H1 (cell line): ENCODE data around the gene TGM6. TPM values are rescaled to one million over a fixed set of nuclear protein-coding genes. Genes with fewer than 3 reads are reported as not detected.

Source experiments
- CBX8 ChIP-seq: fragments of 300-800, 300-1000 bp; sonication (generic); IDR thresholded peaks from 2 replicates; pipeline ENCODE4 v1.7.1; 2016; ENCODE audit warnings: low read depth, low read length, borderline replicate concordance
- CHD1 ChIP-seq: IDR thresholded peaks from 2 replicates; pipeline ENCODE4 v1.6.1; 2012; ENCODE audit warnings: low read depth, low read length, improper control_type of control experiment
- FOSL1 ChIP-seq: IDR thresholded peaks from 2 replicates; pipeline ENCODE4 v1.6.1; 2011; ENCODE audit warnings: mild to moderate bottlenecking, low read depth, low read length, moderate library complexity; ENCODE audit not compliant: insufficient read depth
- GTF2F1 ChIP-seq: IDR thresholded peaks from 2 replicates; pipeline ENCODE4 v1.6.1; 2012; ENCODE audit warnings: low read depth, low read length, improper control_type of control experiment, borderline replicate concordance
- HDAC6 ChIP-seq: IDR thresholded peaks from one replicate; pipeline ENCODE4 v1.7.1; 2012; ENCODE audit warnings: low read depth, mild to moderate bottlenecking, inconsistent platforms, low read length, moderate library complexity
- POLR2A ChIP-seq, 2 experiments: IDR thresholded peaks; 1 replicate in 1 of 2; 2 replicates in 1 of 2; pipeline ENCODE4 v1.6.1; 2011; ENCODE audit warnings: low read depth in 2 of 2, low read length in 2 of 2, mild to moderate bottlenecking in 2 of 2; ENCODE audit errors: control extremely low read depth in 1 of 2
- RBBP5 ChIP-seq: IDR thresholded peaks from 2 replicates; pipeline ENCODE4 v1.7.1; 2012; ENCODE audit warnings: low read depth, mild to moderate bottlenecking, inconsistent platforms, low read length, moderate library complexity, borderline replicate concordance
- SIRT6 ChIP-seq: IDR thresholded peaks from one replicate; pipeline ENCODE4 v1.7.1; 2012; ENCODE audit warnings: low read length, inconsistent platforms
- polyA plus RNA-seq, 7 experiments: library from polyadenylated mRNA; depleted of rRNA in 3 of 7; stranded (reverse) in 5 of 7; unstranded in 2 of 7; fragments of >200 nt in 5 of 7; fragments of 200-250 nt in 2 of 7; gene quantifications; 1 replicate in 5 of 7; 2 replicates in 1 of 7; 4 replicates in 1 of 7; pipeline versions ENCODE4 v1.2.1 to v1.2.3, GENCODE V29; 2011 to 2013; ENCODE audit warnings: missing spikeins in 2 of 7, mixed read lengths in 2 of 7
- total RNA-seq: library from RNA; stranded (reverse); fragmentation: NEBNext Ultra II Directional; extraction: Animal tissue kit (Norgen Biotek cat#: 25700); gene quantifications from 2 replicates; pipeline ENCODE4 v1.2.1, GENCODE V29; 2021
- TF ChIP-seq, protein P1 (sequence below): fragments of 300-600 bp; sonication (generic); IDR thresholded peaks from 2 replicates; pipeline ENCODE4 v1.7.1; 2012; ENCODE audit warnings: low read length, moderate library complexity, mild to moderate bottlenecking, inconsistent platforms; ENCODE audit not compliant: insufficient replicate concordance

TGM6 gene
- total and polyA plus RNA-seq, 2 of the 8 experiments (the other 6 are each of a cell fraction or from before 2014, with no cell fraction given): 0.03 TPM; not detected in 1

DNA sequence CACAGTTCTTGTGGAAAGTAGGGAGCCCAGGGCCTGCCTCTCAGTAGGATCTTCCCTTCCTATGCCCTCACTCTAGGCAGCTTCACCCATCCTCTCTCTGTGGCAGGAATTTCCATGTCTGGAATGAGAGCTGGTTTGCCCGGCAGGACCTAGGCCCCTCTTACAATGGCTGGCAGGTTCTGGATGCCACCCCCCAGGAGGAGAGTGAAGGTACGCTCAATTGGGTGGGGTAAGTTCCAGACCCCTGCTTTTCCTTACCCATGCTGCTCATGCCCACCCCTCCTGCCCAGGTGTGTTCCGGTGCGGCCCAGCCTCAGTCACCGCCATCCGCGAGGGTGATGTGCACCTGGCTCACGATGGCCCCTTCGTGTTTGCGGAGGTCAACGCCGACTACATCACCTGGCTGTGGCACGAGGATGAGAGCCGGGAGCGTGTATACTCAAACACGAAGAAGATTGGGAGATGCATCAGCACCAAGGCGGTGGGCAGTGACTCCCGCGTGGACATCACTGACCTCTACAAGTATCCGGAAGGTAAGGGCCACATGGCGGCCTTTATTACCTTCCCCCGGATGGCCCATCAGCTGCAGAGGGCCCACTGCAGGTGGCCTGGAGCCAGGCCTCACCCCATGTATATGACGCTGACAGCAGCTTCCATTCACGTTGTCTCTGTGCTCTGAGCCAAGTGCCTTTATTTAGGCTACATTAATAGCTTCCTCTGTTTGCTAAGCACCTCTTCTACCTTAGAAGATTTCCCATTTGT, 22.8 kb downstream of the TGM6 start (continued):
- TF ChIP-seq, protein P1, sequence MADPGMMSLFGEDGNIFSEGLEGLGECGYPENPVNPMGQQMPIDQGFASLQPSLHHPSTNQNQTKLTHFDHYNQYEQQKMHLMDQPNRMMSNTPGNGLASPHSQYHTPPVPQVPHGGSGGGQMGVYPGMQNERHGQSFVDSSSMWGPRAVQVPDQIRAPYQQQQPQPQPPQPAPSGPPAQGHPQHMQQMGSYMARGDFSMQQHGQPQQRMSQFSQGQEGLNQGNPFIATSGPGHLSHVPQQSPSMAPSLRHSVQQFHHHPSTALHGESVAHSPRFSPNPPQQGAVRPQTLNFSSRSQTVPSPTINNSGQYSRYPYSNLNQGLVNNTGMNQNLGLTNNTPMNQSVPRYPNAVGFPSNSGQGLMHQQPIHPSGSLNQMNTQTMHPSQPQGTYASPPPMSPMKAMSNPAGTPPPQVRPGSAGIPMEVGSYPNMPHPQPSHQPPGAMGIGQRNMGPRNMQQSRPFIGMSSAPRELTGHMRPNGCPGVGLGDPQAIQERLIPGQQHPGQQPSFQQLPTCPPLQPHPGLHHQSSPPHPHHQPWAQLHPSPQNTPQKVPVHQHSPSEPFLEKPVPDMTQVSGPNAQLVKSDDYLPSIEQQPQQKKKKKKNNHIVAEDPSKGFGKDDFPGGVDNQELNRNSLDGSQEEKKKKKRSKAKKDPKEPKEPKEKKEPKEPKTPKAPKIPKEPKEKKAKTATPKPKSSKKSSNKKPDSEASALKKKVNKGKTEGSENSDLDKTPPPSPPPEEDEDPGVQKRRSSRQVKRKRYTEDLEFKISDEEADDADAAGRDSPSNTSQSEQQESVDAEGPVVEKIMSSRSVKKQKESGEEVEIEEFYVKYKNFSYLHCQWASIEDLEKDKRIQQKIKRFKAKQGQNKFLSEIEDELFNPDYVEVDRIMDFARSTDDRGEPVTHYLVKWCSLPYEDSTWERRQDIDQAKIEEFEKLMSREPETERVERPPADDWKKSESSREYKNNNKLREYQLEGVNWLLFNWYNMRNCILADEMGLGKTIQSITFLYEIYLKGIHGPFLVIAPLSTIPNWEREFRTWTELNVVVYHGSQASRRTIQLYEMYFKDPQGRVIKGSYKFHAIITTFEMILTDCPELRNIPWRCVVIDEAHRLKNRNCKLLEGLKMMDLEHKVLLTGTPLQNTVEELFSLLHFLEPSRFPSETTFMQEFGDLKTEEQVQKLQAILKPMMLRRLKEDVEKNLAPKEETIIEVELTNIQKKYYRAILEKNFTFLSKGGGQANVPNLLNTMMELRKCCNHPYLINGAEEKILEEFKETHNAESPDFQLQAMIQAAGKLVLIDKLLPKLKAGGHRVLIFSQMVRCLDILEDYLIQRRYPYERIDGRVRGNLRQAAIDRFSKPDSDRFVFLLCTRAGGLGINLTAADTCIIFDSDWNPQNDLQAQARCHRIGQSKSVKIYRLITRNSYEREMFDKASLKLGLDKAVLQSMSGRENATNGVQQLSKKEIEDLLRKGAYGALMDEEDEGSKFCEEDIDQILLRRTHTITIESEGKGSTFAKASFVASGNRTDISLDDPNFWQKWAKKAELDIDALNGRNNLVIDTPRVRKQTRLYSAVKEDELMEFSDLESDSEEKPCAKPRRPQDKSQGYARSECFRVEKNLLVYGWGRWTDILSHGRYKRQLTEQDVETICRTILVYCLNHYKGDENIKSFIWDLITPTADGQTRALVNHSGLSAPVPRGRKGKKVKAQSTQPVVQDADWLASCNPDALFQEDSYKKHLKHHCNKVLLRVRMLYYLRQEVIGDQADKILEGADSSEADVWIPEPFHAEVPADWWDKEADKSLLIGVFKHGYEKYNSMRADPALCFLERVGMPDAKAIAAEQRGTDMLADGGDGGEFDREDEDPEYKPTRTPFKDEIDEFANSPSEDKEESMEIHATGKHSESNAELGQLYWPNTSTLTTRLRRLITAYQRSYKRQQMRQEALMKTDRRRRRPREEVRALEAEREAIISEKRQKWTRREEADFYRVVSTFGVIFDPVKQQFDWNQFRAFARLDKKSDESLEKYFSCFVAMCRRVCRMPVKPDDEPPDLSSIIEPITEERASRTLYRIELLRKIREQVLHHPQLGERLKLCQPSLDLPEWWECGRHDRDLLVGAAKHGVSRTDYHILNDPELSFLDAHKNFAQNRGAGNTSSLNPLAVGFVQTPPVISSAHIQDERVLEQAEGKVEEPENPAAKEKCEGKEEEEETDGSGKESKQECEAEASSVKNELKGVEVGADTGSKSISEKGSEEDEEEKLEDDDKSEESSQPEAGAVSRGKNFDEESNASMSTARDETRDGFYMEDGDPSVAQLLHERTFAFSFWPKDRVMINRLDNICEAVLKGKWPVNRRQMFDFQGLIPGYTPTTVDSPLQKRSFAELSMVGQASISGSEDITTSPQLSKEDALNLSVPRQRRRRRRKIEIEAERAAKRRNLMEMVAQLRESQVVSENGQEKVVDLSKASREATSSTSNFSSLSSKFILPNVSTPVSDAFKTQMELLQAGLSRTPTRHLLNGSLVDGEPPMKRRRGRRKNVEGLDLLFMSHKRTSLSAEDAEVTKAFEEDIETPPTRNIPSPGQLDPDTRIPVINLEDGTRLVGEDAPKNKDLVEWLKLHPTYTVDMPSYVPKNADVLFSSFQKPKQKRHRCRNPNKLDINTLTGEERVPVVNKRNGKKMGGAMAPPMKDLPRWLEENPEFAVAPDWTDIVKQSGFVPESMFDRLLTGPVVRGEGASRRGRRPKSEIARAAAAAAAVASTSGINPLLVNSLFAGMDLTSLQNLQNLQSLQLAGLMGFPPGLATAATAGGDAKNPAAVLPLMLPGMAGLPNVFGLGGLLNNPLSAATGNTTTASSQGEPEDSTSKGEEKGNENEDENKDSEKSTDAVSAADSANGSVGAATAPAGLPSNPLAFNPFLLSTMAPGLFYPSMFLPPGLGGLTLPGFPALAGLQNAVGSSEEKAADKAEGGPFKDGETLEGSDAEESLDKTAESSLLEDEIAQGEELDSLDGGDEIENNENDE: no peak
- TF ChIP-seq POLR2A (IDR thresholded peaks at IDR 0.05; ENCODE audit: control extremely low read depth in 1 of 2, low read depth in 2 of 2, low read length in 2 of 2) (no peak), CHD1 (no peak), GTF2F1 (no peak), RBBP5 (no peak), CBX8 (no peak), FOSL1 (no peak), HDAC6 (no peak), SIRT6 (no peak)
